DOHH2 (cell line): Measurements from ENCODE around the gene FTCD.

ENCODE experiments used
- H3F3A ChIP-seq: fragments of 200-600 bp; sonication (generic), shearing (Covaris generic); 2 replicates; pipeline ENCODE4 v1.6.0; 2016; ENCODE audit warnings: antibody characterized with exemption, mild to moderate bottlenecking; ENCODE audit not compliant: control insufficient read depth, insufficient read depth
- H3K27ac ChIP-seq: fragments of 200-600 bp; sonication (generic); 2 replicates; pipeline ENCODE4 v1.5.1; 2014; ENCODE audit warnings: low read depth, mild to moderate bottlenecking, low read length, moderate library complexity
- H3K27me3 ChIP-seq: fragments of 200-600 bp; sonication (generic); 2 replicates; pipeline ENCODE4 v1.6.1; 2014; ENCODE audit warnings: mild to moderate bottlenecking, low read length, mixed read lengths; ENCODE audit not compliant: control insufficient read depth
- H3K36me3 ChIP-seq: fragments of 200-600 bp; sonication (generic); 2 replicates; pipeline ENCODE4 v1.6.1; 2014; ENCODE audit warnings: mild to moderate bottlenecking, low read length, moderate library complexity, mixed read lengths; ENCODE audit not compliant: control insufficient read depth
- H3K4me1 ChIP-seq: fragments of 200-600 bp; sonication (generic); 2 replicates; pipeline ENCODE4 v1.6.1; 2014; ENCODE audit warnings: mild to moderate bottlenecking, low read length, mixed read lengths; ENCODE audit not compliant: control insufficient read depth
- H3K4me2 ChIP-seq: fragments of 200-600 bp; sonication (generic); 2 replicates; pipeline ENCODE4 v1.6.0; 2014; ENCODE audit warnings: mild to moderate bottlenecking, low read length, moderate library complexity
- H3K4me3 ChIP-seq: fragments of 200-600 bp; sonication (generic); 2 replicates; pipeline ENCODE4 v1.5.1; 2014; ENCODE audit warnings: mild to moderate bottlenecking, low read length, mixed read lengths
- H3K79me2 ChIP-seq: fragments of 200-600 bp; sonication (generic); 2 replicates; pipeline ENCODE4 v1.6.1; 2014; ENCODE audit warnings: mild to moderate bottlenecking, low read length, mixed read lengths; ENCODE audit not compliant: control insufficient read depth
- H3K9me2 ChIP-seq: fragments of 200-600 bp; sonication (generic); replicated peaks from 2 replicates; pipeline ENCODE4 v1.6.1; 2014; ENCODE audit warnings: mild to moderate bottlenecking, low read length, mixed read lengths; ENCODE audit not compliant: control insufficient read depth
- H3K9me3 ChIP-seq: fragments of 200-600 bp; sonication (generic); 2 replicates; pipeline ENCODE4 v1.6.1; 2014; ENCODE audit warnings: antibody characterized with exemption, low read length, mixed read lengths; ENCODE audit not compliant: control insufficient read depth, insufficient read depth
- H4K20me1 ChIP-seq: fragments of 200-600 bp; sonication (generic); 2 replicates; pipeline ENCODE4 v1.6.0; 2014; ENCODE audit warnings: low read depth, mild to moderate bottlenecking, antibody characterized with exemption, low read length, moderate library complexity; ENCODE audit not compliant: control insufficient read depth, insufficient read depth
- CTCF ChIP-seq: fragments of 200-600 bp; sonication (generic); IDR thresholded peaks from one replicate; pipeline ENCODE4 v1.5.1; 2014; ENCODE audit warnings: antibody characterized with exemption, mild to moderate bottlenecking, low read depth, low read length; ENCODE audit not compliant: poor library complexity, severe bottlenecking
- EZH2phosphoT487 ChIP-seq: fragments of 200-600 bp; sonication (generic); IDR thresholded peaks from 2 replicates; pipeline ENCODE4 v1.6.1; 2017; ENCODE audit warnings: borderline replicate concordance, mild to moderate bottlenecking, antibody characterized with exemption, low read length, moderate library complexity, mixed read lengths

The FTCD gene

GRCh38 chr21:46158666-46159300 is 3.4 kb upstream of the FTCD start:
- Histone ChIP-seq H3K79me2 (no peaks in the 10 kb centered on the region), H4K20me1 (no peaks in the 10 kb centered on the region), H3K27ac (no peak overlapping the region), H3K9me3 (peaks cover 3% of the 10 kb centered on the region; the same call in 1 of the 2 replicates), H3K36me3 (no peaks in the 10 kb centered on the region; the same call in 1 of the 2 replicates), H3K27me3 (no peaks in the 10 kb centered on the region), H3F3A (no peaks in the 10 kb centered on the region), H3K4me1 (no peaks in the 10 kb centered on the region), H3K9me2 (no peaks in the 10 kb centered on the region), H3K4me3 (no peak overlapping the region), H3K4me2 (no peak overlapping the region)
- TF ChIP-seq EZH2phosphoT487 (no peak), CTCF (no peak)

- H3K9me3 ChIP-seq: peaks cover 3% of the 10 kb centered on the region; the same call in 1 of the 2 replicates
- no peaks in the 10 kb centered on the region; the same call in 1 of the 2 replicates for H3K36me3 ChIP-seq
- no peaks in the 10 kb centered on the region for H3F3A ChIP-seq
- H3K4me2 ChIP-seq: no peak overlapping the region
- TF ChIP-seq CTCF: no peak
- no peak for TF ChIP-seq EZH2phosphoT487
- H3K4me1 ChIP-seq: no peaks in the 10 kb centered on the region; the same call in 1 of the 2 replicates
- H4K20me1 ChIP-seq: no peaks in the 10 kb centered on the region
- no peaks in the 10 kb centered on the region for H3K9me2 ChIP-seq
- H3K27ac ChIP-seq: no peak overlapping the region
- H3K4me3 ChIP-seq: no peak overlapping the region
- no peaks in the 10 kb centered on the region for H3K79me2 ChIP-seq
- no peaks in the 10 kb centered on the region for H3K27me3 ChIP-seq
Observed at GRCh38 chr21:46157987-46158451, 2.6 kb upstream of the FTCD start.

- TF ChIP-seq CTCF (no peak), EZH2phosphoT487 (no peak)
Observed at GRCh38 chr21:46157396-46157986, 2.1 kb upstream of the FTCD start.

More at GRCh38 chr21:46157396-46157986, 2.1 kb upstream of the FTCD start:
- Histone ChIP-seq H3K27me3 (no peaks in the 10 kb centered on the region), H3K36me3 (no peaks in the 10 kb centered on the region; the same call in 1 of the 2 replicates), H3K4me1 (no peaks in the 10 kb centered on the region; the same call in 1 of the 2 replicates), H3F3A (no peaks in the 10 kb centered on the region), H4K20me1 (no peaks in the 10 kb centered on the region), H3K27ac (no peak overlapping the region), H3K79me2 (no peaks in the 10 kb centered on the region), H3K9me3 (peaks cover 3% of the 10 kb centered on the region; the same call in 1 of the 2 replicates), H3K4me3 (no peak overlapping the region), H3K4me2 (no peak overlapping the region), H3K9me2 (no peaks in the 10 kb centered on the region)
